ENCODE data around the gene ABCA8. TPM values are rescaled to one million over a fixed set of nuclear protein-coding genes. Genes with fewer than 3 reads are reported as not detected.

Gene ABCA8
- total and polyA plus RNA-seq, 7 experiments from 2014 or later, result not detected

GRCh38 chr17:68850749-68851510, 104.3 kb downstream of the ABCA8 start:
- H3K27ac Mint-ChIP-seq, result no peak overlapping the region
- ATAC-seq, result no peak
- ChIA-PET POLR2A (no interaction called here), CTCF (interaction anchor here (1.0 kb wide), 1 partner anchor 11 kb away, joined by 3 read pairs; no protein-coding TSS in a partner anchor)
- peaks cover 0 to 5% (median 3%) of the 10 kb centered on the region in 11 donors for H3K9me3 Mint-ChIP-seq
- no peaks in the 10 kb centered on the region for H3K9me3 ChIP-seq (ENCODE audit: control insufficient read depth in 2 of 3, low read length in 3 of 3)
- H3K27me3 ChIP-seq (ENCODE audit: control insufficient read depth in 2 of 2, insufficient read depth in 2 of 2, low read length in 2 of 2), result no peaks in the 10 kb centered on the region
- peaks cover 0 to 15% (median 6%) of the 10 kb centered on the region in 5 donors for H3K27me3 Mint-ChIP-seq
- no peak overlapping the region for H3K27ac ChIP-seq (ENCODE audit: low read depth, low read length)
- no peaks in the 10 kb centered on the region for H3K36me3 ChIP-seq (ENCODE audit: control insufficient read depth in 2 of 3, insufficient read depth in 3 of 3, low read length in 3 of 3)
- H3K4me3 ChIP-seq (ENCODE audit: low read length), result no peak overlapping the region
- H3K4me1 Mint-ChIP-seq, result no peaks in the 10 kb centered on the region
- DNase-seq, result no peak
- no peaks in the 10 kb centered on the region for H3K4me1 ChIP-seq (ENCODE audit: control insufficient read depth in 2 of 2, insufficient read depth in 2 of 2, low read length in 2 of 2)
- no peak overlapping the region for H3K4me3 Mint-ChIP-seq
- intact Hi-C loops (cut with micrococcal nuclease), result no loop called here
- no peaks in the 10 kb centered on the region for H3K36me3 Mint-ChIP-seq

- no peak for DNase-seq
- Mint-ChIP-seq H3K27me3 (peaks cover 0 to 15% (median 9%) of the 10 kb centered on the region in 5 donors), H3K4me3 (no peak overlapping the region), H3K9me3 (peaks cover 0 to 6% (median 4%) of the 10 kb centered on the region in 11 donors), H3K4me1 (no peaks in the 10 kb centered on the region), H3K36me3 (no peaks in the 10 kb centered on the region), H3K27ac (no peak overlapping the region)
- intact Hi-C loops (cut with micrococcal nuclease), result no loop called here
- no peak for ATAC-seq
- ChIA-PET CTCF (no interaction called here), POLR2A (no interaction called here)
- Histone ChIP-seq H3K27me3 (ENCODE audit: control insufficient read depth in 2 of 2, insufficient read depth in 2 of 2, low read length in 2 of 2) (no peaks in the 10 kb centered on the region), H3K4me3 (ENCODE audit: low read length) (no peak overlapping the region), H3K27ac (ENCODE audit: low read depth, low read length) (no peak overlapping the region), H3K36me3 (ENCODE audit: control insufficient read depth in 2 of 3, insufficient read depth in 3 of 3, low read length in 3 of 3) (no peaks in the 10 kb centered on the region), H3K4me1 (ENCODE audit: control insufficient read depth in 2 of 2, insufficient read depth in 2 of 2, low read length in 2 of 2) (no peaks in the 10 kb centered on the region), H3K9me3 (ENCODE audit: control insufficient read depth in 2 of 3, low read length in 3 of 3) (no peaks in the 10 kb centered on the region)
Measured at GRCh38 chr17:68849673-68850610, 105.2 kb downstream of the ABCA8 start.

DNA sequence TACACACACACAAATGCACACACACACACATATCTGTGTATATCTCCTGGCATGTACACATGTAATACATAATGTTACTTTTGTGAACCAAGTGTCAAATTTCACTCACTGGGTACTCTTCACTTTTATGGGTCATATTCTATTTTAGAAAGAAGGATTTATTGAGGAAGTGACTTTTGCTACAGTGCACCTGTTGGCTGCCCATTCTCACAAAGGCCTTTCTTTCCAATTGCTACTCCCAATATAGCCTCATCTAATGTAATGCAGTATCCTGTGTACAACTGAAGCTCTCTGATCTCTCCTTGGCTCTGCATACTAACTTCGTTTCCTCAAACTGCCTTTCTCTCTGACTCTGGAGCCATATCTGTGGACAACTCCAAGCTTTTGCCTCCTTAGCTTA, 107.5 kb downstream of the ABCA8 start:
- Mint-ChIP-seq H3K36me3 (no peaks in the 10 kb centered on the region), H3K4me3 (no peak overlapping the region), H3K27me3 (peaks cover 0 to 14% (median 10%) of the 10 kb centered on the region in 5 donors), H3K27ac (no peak overlapping the region), H3K4me1 (no peaks in the 10 kb centered on the region), H3K9me3 (peaks cover 0 to 14% (median 3%) of the 10 kb centered on the region in 11 donors)
- ATAC-seq (no peak), DNase-seq (no peak)
- Histone ChIP-seq H3K27me3 (ENCODE audit: control insufficient read depth in 2 of 2, insufficient read depth in 2 of 2, low read length in 2 of 2) (no peaks in the 10 kb centered on the region), H3K4me1 (ENCODE audit: control insufficient read depth in 2 of 2, insufficient read depth in 2 of 2, low read length in 2 of 2) (no peaks in the 10 kb centered on the region), H3K27ac (ENCODE audit: low read depth, low read length) (no peak overlapping the region), H3K9me3 (ENCODE audit: control insufficient read depth in 2 of 3, low read length in 3 of 3) (no peaks in the 10 kb centered on the region), H3K4me3 (ENCODE audit: low read length) (no peak overlapping the region), H3K36me3 (ENCODE audit: control insufficient read depth in 2 of 3, insufficient read depth in 3 of 3, low read length in 3 of 3) (no peaks in the 10 kb centered on the region)
- ChIA-PET CTCF (no interaction called here), POLR2A (no interaction called here)
- intact Hi-C loops (cut with micrococcal nuclease), result no loop called here

DNA sequence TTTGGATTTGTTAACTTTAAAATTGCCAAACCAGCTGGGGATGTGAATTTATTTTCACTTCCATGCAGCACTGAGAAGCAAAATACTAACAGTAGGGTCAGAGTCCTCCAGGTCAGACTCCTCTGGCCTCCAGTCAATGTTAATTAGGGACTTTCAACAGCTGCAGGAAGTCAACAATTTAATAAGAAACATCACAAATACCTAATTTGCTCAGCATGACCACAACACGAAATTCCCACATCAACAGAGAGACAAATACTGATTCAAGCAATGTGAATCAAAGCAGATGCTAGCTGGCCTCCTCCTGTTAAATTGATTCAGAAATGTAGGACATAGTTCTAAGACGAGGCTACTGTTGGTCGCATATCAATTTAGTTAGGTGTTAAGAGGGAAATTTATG, 111.7 kb downstream of the ABCA8 start:
- Mint-ChIP-seq H3K27me3 (peaks cover 0 to 26% (median 6%) of the 10 kb centered on the region in 5 donors), H3K9me3 (peaks cover 0 to 14% (median 0%) of the 10 kb centered on the region in 11 donors), H3K36me3 (no peaks in the 10 kb centered on the region), H3K27ac (no peak overlapping the region), H3K4me1 (no peaks in the 10 kb centered on the region), H3K4me3 (no peak overlapping the region)
- H3K4me3 ChIP-seq (ENCODE audit: low read length), result no peak overlapping the region
- ChIA-PET POLR2A (no interaction called here), CTCF (no interaction called here)
- no peaks in the 10 kb centered on the region for H3K36me3 ChIP-seq (ENCODE audit: control insufficient read depth in 2 of 3, insufficient read depth in 3 of 3, low read length in 3 of 3)
- no peaks in the 10 kb centered on the region for H3K4me1 ChIP-seq (ENCODE audit: control insufficient read depth in 2 of 2, insufficient read depth in 2 of 2, low read length in 2 of 2)
- DNase-seq (no peak), ATAC-seq (no peak)
- intact Hi-C loops (cut with micrococcal nuclease), result no loop called here
- no peaks in the 10 kb centered on the region for H3K9me3 ChIP-seq (ENCODE audit: control insufficient read depth in 2 of 3, low read length in 3 of 3)
- no peak overlapping the region for H3K27ac ChIP-seq (ENCODE audit: low read depth, low read length)
- H3K27me3 ChIP-seq (ENCODE audit: control insufficient read depth in 2 of 2, insufficient read depth in 2 of 2, low read length in 2 of 2), result no peaks in the 10 kb centered on the region

DNA sequence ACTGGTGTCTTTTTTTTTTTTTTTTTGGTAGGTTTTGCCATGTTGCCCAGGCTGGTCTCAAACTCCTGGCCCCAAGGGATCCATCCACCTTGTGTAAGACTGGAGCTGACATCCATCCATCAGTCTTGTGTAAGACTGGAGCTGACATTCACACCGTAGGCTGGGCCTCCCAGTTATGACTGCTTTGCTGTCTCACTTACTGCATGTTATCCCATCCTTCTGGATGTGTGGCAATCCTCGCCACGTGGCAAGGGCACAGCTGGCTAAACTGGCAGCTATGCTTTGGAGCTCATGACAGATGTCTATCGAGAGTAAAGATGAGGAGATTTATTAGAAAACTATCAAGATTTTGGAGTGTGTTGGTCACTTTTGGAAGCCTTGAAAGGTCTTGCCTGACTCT, 115.1 kb downstream of the ABCA8 start:
- Mint-ChIP-seq H3K4me1 (peaks cover 0 to 3% (median 0%) of the 10 kb centered on the region in 7 donors), H3K9me3 (peaks cover 0 to 11% (median 0%) of the 10 kb centered on the region in 11 donors), H3K27ac (no peak overlapping the region), H3K27me3 (peaks cover 0 to 55% (median 22%) of the 10 kb centered on the region in 5 donors), H3K36me3 (no peaks in the 10 kb centered on the region), H3K4me3 (no peak overlapping the region)
- intact Hi-C loops (cut with micrococcal nuclease), result no loop called here
- Histone ChIP-seq H3K36me3 (ENCODE audit: control insufficient read depth in 2 of 3, insufficient read depth in 3 of 3, low read length in 3 of 3) (no peaks in the 10 kb centered on the region), H3K4me3 (ENCODE audit: low read length) (no peak overlapping the region), H3K27me3 (ENCODE audit: control insufficient read depth in 2 of 2, insufficient read depth in 2 of 2, low read length in 2 of 2) (no peaks in the 10 kb centered on the region), H3K4me1 (ENCODE audit: control insufficient read depth in 2 of 2, insufficient read depth in 2 of 2, low read length in 2 of 2) (no peaks in the 10 kb centered on the region), H3K27ac (ENCODE audit: low read depth, low read length) (no peak overlapping the region), H3K9me3 (ENCODE audit: control insufficient read depth in 2 of 3, low read length in 3 of 3) (no peaks in the 10 kb centered on the region)
- no peak for DNase-seq
- ATAC-seq, result no peak
- POLR2A ChIA-PET, result no interaction called here
- CTCF ChIA-PET, result interaction anchor here (0.7 kb wide), 1 partner anchor 11 kb away, joined by 3 read pairs; no protein-coding TSS in a partner anchor

- no peaks in the 10 kb centered on the region for H3K36me3 Mint-ChIP-seq
- H3K27ac Mint-ChIP-seq, result no peak overlapping the region
- no peaks in the 10 kb centered on the region for H3K9me3 ChIP-seq (ENCODE audit: control insufficient read depth in 2 of 3, low read length in 3 of 3)
- peaks cover 0 to 2% (median 0%) of the 10 kb centered on the region in 11 donors for H3K9me3 Mint-ChIP-seq
- no peaks in the 10 kb centered on the region for H3K27me3 ChIP-seq (ENCODE audit: control insufficient read depth in 2 of 2, insufficient read depth in 2 of 2, low read length in 2 of 2)
- peaks cover 2 to 65% (median 18%) of the 10 kb centered on the region in 5 donors for H3K27me3 Mint-ChIP-seq
- no peak overlapping the region for H3K27ac ChIP-seq (ENCODE audit: low read depth, low read length)
- POLR2A ChIA-PET, result no interaction called here
- CTCF ChIA-PET, result no interaction called here
- intact Hi-C loops (cut with micrococcal nuclease), result no loop called here
- peaks cover 0 to 4% (median 0%) of the 10 kb centered on the region in 7 donors for H3K4me1 Mint-ChIP-seq
- no peaks in the 10 kb centered on the region for H3K36me3 ChIP-seq (ENCODE audit: control insufficient read depth in 2 of 3, insufficient read depth in 3 of 3, low read length in 3 of 3)
- H3K4me3 ChIP-seq (ENCODE audit: low read length), result no peak overlapping the region
- DNase-seq (no peak), ATAC-seq (no peak)
- no peaks in the 10 kb centered on the region for H3K4me1 ChIP-seq (ENCODE audit: control insufficient read depth in 2 of 2, insufficient read depth in 2 of 2, low read length in 2 of 2)
- no peak overlapping the region for H3K4me3 Mint-ChIP-seq
Measured at GRCh38 chr17:68835071-68835470, 120.1 kb downstream of the ABCA8 start.
